ENCODE results near the gene NDUFS3.

- TF ChIP-seq CTCF (IDR thresholded peaks at IDR 0.05) (no peak), POLR2A (IDR thresholded peaks at IDR 0.05) (no peak), POLR2AphosphoS5 (IDR thresholded peaks at IDR 0.05) (no peak)
These were observed 13.4 kb downstream of the NDUFS3 start for GRCh38 chr11:47592251-47592650.
